ENCODE measurements around the gene RFC2. TPM values are rescaled to one million over a fixed set of nuclear protein-coding genes. Genes with fewer than 3 reads are reported as not detected.
A peak's percentile ranks its signal among the peaks of the same experiment; 100 is the strongest.

Gene RFC2
- total RNA-seq, 1 experiment from 2014 or later: 75.6 TPM

DNA sequence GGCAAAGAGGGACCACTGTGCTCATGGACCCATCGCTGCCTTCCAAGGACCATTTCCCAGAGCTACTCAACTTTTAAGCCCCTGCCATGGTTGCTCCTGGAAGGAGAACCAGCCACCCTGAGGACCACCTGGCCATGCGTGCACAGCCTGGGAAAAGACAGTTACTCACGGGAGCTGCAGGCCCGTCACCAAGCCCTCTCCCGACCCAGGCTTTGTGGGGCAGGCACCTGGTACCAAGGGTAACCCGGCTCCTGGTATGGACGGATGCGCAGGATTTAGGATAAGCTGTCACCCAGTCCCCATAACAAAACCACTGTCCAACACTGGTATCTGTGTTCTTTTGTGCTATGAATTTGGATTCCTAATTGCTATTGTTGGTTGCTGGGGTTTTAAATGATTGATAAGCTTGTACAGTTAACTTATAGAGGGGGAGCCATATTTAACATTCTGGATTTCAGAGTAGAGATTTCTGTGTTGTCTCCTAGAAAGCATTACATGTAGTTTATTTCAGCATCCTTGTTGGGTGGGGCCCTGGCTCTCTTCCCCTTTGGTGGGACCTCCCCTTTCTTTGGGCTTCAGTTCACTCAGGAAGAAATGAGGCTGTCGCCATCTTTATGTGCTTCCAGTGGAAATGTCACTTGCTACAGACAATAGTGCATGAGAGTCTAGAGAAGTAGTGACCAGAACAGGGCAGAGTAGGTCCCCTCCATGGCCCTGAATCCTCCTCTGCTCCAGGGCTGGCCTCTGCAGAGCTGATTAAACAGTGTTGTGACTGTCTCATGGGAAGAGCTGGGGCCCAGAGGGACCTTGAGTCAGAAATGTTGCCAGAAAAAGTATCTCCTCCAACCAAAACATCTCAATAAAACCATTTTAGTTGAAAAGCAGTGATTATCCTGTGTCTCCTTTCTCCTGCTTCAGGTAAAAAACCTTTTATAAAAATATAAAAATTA, 25.0 kb downstream of the RFC2 start:
- RAD21 ChIA-PET (ENCODE audit: low non-redundant PET in 1 of 2, low total read pairs in 2 of 2, uncharacterized antibody in 2 of 2, unreplicated experiment in 2 of 2): no interaction called here

More for the DNA sequence above, 25.0 kb downstream of the RFC2 start:
- CTCF ChIA-PET: no interaction called here
- Histone ChIP-seq H3K9me2 (ENCODE audit: insufficient read depth) (no peaks in the 10 kb centered on the region), H2AFZ (ENCODE audit: low read depth, low read length, poor library complexity, severe bottlenecking) (no peak overlapping the region), H3K9ac (ENCODE audit: low read length) (no peak overlapping the region), H3K4me3 (replicated peaks in 1 of 2; ENCODE audit: low read depth in 1 of 2, low read length in 2 of 2) (no peak overlapping the region), H4K20me1 (ENCODE audit: insufficient read depth) (no peaks in the 10 kb centered on the region), H3K36me3 (ENCODE audit: control insufficient read depth in 1 of 2, insufficient read depth in 2 of 2, low read length in 2 of 2) (peaks cover 16 to 32% of the 10 kb centered on the region in 2 experiments; a peak in 3 of 4 replicates), H3K4me1 (ENCODE audit: control insufficient read depth in 1 of 2, insufficient read depth in 2 of 2, low read length in 2 of 2) (no peaks in the 10 kb centered on the region), H3K79me2 (ENCODE audit: insufficient read depth, low read length) (no peaks in the 10 kb centered on the region), H3K4me2 (ENCODE audit: low read length) (no peak overlapping the region), H3K9me3 (ENCODE audit: control insufficient read depth in 1 of 2, insufficient read depth in 1 of 2, low read depth in 1 of 2, low read length in 2 of 2) (no peaks in the 10 kb centered on the region), H3K27ac (ENCODE audit: low read depth, low read length) (no peak overlapping the region), H3K27me3 (ENCODE audit: insufficient read depth, low read length) (no peaks in the 10 kb centered on the region)
- no peak for ATAC-seq
- POLR2A ChIA-PET: no interaction called here
- TF ChIP-seq ATF3 (IDR thresholded peaks at IDR 0.05) (no peak), FOSL1 (IDR thresholded peaks at IDR 0.05; ENCODE audit: low read depth) (no peak), CBX3 (IDR thresholded peaks at IDR 0.05; ENCODE audit: low read depth) (no peak), CEBPB (IDR thresholded peaks at IDR 0.05; ENCODE audit: low read depth) (no peak), SRF (IDR thresholded peaks at IDR 0.05; ENCODE audit: low read depth) (no peak), SP1 (IDR thresholded peaks at IDR 0.05; ENCODE audit: low read depth) (no peak), POLR2A (IDR thresholded peaks at IDR 0.05; ENCODE audit: borderline replicate concordance, extremely low read depth, insufficient read depth, insufficient read length) (no peak), ZNF274 (IDR thresholded peaks at IDR 0.05; ENCODE audit: low read depth, low read length) (no peak)
- TF ChIP-seq, protein P1, sequence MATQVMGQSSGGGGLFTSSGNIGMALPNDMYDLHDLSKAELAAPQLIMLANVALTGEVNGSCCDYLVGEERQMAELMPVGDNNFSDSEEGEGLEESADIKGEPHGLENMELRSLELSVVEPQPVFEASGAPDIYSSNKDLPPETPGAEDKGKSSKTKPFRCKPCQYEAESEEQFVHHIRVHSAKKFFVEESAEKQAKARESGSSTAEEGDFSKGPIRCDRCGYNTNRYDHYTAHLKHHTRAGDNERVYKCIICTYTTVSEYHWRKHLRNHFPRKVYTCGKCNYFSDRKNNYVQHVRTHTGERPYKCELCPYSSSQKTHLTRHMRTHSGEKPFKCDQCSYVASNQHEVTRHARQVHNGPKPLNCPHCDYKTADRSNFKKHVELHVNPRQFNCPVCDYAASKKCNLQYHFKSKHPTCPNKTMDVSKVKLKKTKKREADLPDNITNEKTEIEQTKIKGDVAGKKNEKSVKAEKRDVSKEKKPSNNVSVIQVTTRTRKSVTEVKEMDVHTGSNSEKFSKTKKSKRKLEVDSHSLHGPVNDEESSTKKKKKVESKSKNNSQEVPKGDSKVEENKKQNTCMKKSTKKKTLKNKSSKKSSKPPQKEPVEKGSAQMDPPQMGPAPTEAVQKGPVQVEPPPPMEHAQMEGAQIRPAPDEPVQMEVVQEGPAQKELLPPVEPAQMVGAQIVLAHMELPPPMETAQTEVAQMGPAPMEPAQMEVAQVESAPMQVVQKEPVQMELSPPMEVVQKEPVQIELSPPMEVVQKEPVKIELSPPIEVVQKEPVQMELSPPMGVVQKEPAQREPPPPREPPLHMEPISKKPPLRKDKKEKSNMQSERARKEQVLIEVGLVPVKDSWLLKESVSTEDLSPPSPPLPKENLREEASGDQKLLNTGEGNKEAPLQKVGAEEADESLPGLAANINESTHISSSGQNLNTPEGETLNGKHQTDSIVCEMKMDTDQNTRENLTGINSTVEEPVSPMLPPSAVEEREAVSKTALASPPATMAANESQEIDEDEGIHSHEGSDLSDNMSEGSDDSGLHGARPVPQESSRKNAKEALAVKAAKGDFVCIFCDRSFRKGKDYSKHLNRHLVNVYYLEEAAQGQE (IDR thresholded peaks at IDR 0.05; ENCODE audit: low read depth): no peak
- TF ChIP-seq, protein P2, sequence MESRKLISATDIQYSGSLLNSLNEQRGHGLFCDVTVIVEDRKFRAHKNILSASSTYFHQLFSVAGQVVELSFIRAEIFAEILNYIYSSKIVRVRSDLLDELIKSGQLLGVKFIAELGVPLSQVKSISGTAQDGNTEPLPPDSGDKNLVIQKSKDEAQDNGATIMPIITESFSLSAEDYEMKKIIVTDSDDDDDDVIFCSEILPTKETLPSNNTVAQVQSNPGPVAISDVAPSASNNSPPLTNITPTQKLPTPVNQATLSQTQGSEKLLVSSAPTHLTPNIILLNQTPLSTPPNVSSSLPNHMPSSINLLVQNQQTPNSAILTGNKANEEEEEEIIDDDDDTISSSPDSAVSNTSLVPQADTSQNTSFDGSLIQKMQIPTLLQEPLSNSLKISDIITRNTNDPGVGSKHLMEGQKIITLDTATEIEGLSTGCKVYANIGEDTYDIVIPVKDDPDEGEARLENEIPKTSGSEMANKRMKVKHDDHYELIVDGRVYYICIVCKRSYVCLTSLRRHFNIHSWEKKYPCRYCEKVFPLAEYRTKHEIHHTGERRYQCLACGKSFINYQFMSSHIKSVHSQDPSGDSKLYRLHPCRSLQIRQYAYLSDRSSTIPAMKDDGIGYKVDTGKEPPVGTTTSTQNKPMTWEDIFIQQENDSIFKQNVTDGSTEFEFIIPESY (IDR thresholded peaks at IDR 0.05; ENCODE audit: extremely low read depth, insufficient replicate concordance, low read length): no peak
- TF ChIP-seq, protein P3, sequence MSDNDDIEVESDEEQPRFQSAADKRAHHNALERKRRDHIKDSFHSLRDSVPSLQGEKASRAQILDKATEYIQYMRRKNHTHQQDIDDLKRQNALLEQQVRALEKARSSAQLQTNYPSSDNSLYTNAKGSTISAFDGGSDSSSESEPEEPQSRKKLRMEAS (IDR thresholded peaks at IDR 0.05): no peak
- no peak for DNase-seq (ENCODE audit: low read depth, low spot score)
- intact Hi-C loops (cut with micrococcal nuclease): no loop called here
- BruUV-seq (replicated peaks): TSS peak; percentile 62
